SK-N-SH (cell line): ENCODE measurements around the gene OR2V1. TPM values are rescaled to one million over a fixed set of nuclear protein-coding genes. Genes with fewer than 3 reads are reported as not detected.

Experiments
- CTCF ChIA-PET: fragments of 300-600, 350-600 bp; formaldehyde crosslinking; extraction: SDS; loops from one replicate; lab custom pipeline; 2021; lab: Yijun Ruan, JAX
- POLR2A ChIA-PET: fragments of 350-600 bp; sonication (Branson Sonifier 250); formaldehyde crosslinking; extraction: SDS; loops from one replicate; lab custom pipeline; 2020; ENCODE audit warnings: antibody characterized with exemption, inconsistent platforms; lab: Yijun Ruan, JAX
- DNase-seq: peaks from one replicate; pipeline ENCODE4 v3.0.0; 2012
- H2AFZ ChIP-seq: fragments of 200-600 bp; sonication (generic); 2 replicates; pipeline ENCODE4 v1.8.1; 2016; ENCODE audit warnings: antibody characterized with exemption, mild to moderate bottlenecking, low read depth
- H3F3A ChIP-seq: fragments of 200-600 bp; sonication (generic); replicated peaks from 2 replicates; pipeline ENCODE3; 2016; ENCODE audit warnings: antibody characterized with exemption, mild to moderate bottlenecking; ENCODE audit not compliant: insufficient read depth
- H3K27ac ChIP-seq, 2 experiments: fragments of 200-500 bp in 1 of 2; fragments of 200-600 bp in 1 of 2; sonication (Bioruptor generic) in 1 of 2; sonication (generic), shearing (Covaris generic) in 1 of 2; 2 replicates each; pipeline versions ENCODE4 v1.5.1 to v1.6.1; 2014 to 2016; ENCODE audit warnings: low read depth in 2 of 2, inconsistent platforms in 1 of 2, low read length in 1 of 2, mild to moderate bottlenecking in 1 of 2, mixed read lengths in 1 of 2
- H3K27me3 ChIP-seq: fragments of 200-600 bp; sonication (generic), shearing (Covaris generic); 2 replicates; pipeline ENCODE4 v1.6.1; 2016; ENCODE audit warnings: mixed run types; ENCODE audit not compliant: insufficient read depth
- H3K36me3 ChIP-seq, 2 experiments: fragments of 200-500 bp in 1 of 2; fragments of 200-600 bp in 1 of 2; sonication (Bioruptor generic) in 1 of 2; sonication (generic) in 1 of 2; replicated peaks in 1 of 2; 2 replicates each; pipeline versions ENCODE3 to v1.5.1; 2014 to 2016; ENCODE audit warnings: low read length in 1 of 2, mild to moderate bottlenecking in 1 of 2; ENCODE audit not compliant: insufficient read depth in 2 of 2, control insufficient read depth in 1 of 2
- H3K4me1 ChIP-seq, 2 experiments: fragments of 200-500 bp in 1 of 2; fragments of 200-600 bp in 1 of 2; sonication (Bioruptor generic) in 1 of 2; sonication (generic), shearing (Covaris generic) in 1 of 2; 2 replicates each; pipeline versions ENCODE4 v1.5.1 to v1.6.1; 2014 to 2016; ENCODE audit warnings: low read depth in 1 of 2, low read length in 1 of 2, mixed run types in 1 of 2; ENCODE audit not compliant: insufficient read depth in 2 of 2, control insufficient read depth in 1 of 2
- H3K4me2 ChIP-seq: fragments of 200-600 bp; sonication (generic), shearing (Covaris generic); 2 replicates; pipeline ENCODE4 v1.6.1; 2017; ENCODE audit warnings: mixed run types
- H3K4me3 ChIP-seq, 2 experiments: fragments of 200-500 bp in 1 of 2; fragments of 200-600 bp in 1 of 2; sonication (Bioruptor generic) in 1 of 2; sonication (generic), shearing (Covaris generic) in 1 of 2; 2 replicates each; pipeline versions ENCODE4 v1.5.1 to v1.8.1; 2014 to 2016; ENCODE audit warnings: low read depth in 2 of 2, inconsistent platforms in 1 of 2, low read length in 1 of 2, mild to moderate bottlenecking in 1 of 2, mixed read lengths in 1 of 2, moderate library complexity in 1 of 2
- H3K79me2 ChIP-seq: fragments of 200-600 bp; sonication (generic); 2 replicates; pipeline ENCODE4 v1.8.1; 2017; ENCODE audit warnings: mild to moderate bottlenecking; ENCODE audit not compliant: insufficient read depth
- H3K9ac ChIP-seq: fragments of 200-600 bp; sonication (generic); 2 replicates; pipeline ENCODE4 v1.6.1; 2017; ENCODE audit warnings: mixed run types
- H3K9me2 ChIP-seq: fragments of 200-600 bp; sonication (generic); 2 replicates; pipeline ENCODE4 v1.6.1; 2017; ENCODE audit warnings: mixed run types
- H3K9me3 ChIP-seq: fragments of 200-600 bp; sonication (generic); 2 replicates; pipeline ENCODE4 v1.6.1; 2017; ENCODE audit warnings: mixed run types, mild to moderate bottlenecking, moderate library complexity
- H4K20me1 ChIP-seq: fragments of 200-600 bp; sonication (generic); 2 replicates; pipeline ENCODE4 v1.6.1; 2017; ENCODE audit warnings: mild to moderate bottlenecking, mixed run types; ENCODE audit not compliant: insufficient read depth
- CTCF ChIP-seq: fragments of 200-600 bp; sonication (generic); IDR thresholded peaks from 2 replicates; pipeline ENCODE4 v1.6.1; 2017; ENCODE audit warnings: antibody characterized with exemption, mild to moderate bottlenecking, moderate library complexity
- FOSL2 ChIP-seq: IDR thresholded peaks from 2 replicates; pipeline ENCODE4 v1.4.0; 2012; ENCODE audit warnings: low read depth, mild to moderate bottlenecking, moderate library complexity, borderline replicate concordance
- GABPA ChIP-seq: IDR thresholded peaks from 2 replicates; pipeline ENCODE4 v1.4.0; 2012; ENCODE audit warnings: low read depth, mild to moderate bottlenecking
- NFIC ChIP-seq: IDR thresholded peaks from 2 replicates; pipeline ENCODE4 v1.4.0; 2012; ENCODE audit warnings: borderline replicate concordance
- RAD21 ChIP-seq: IDR thresholded peaks from 2 replicates; pipeline ENCODE4 v1.6.1; 2012; ENCODE audit warnings: mild to moderate bottlenecking, low read length
- REST ChIP-seq: IDR thresholded peaks from 2 replicates; pipeline ENCODE4 v1.6.1; 2012; ENCODE audit warnings: mild to moderate bottlenecking, low read depth, low read length, moderate library complexity
- ZBTB33 ChIP-seq: IDR thresholded peaks from 2 replicates; pipeline ENCODE4 v1.4.0; 2012; ENCODE audit warnings: low read depth, borderline replicate concordance
- WGBS: methylation state at CpG from one replicate; pipeline ENCODE4 v1.1.6; 2017; ENCODE audit warnings: low lambda C conversion rate; 5-methylcytosine and 5-hydroxymethylcytosine counted together
- polyA plus RNA-seq, 3 experiments: library from polyadenylated mRNA; depleted of rRNA; stranded (reverse); fragments of >200 nt; gene quantifications; 2 replicates each; pipeline ENCODE4 v1.2.3, GENCODE V29; 2012

OR2V1 gene
- polyA plus RNA-seq, 1 of the 3 experiments (the other 2 are of a cell fraction) = not detected

- Histone ChIP-seq H4K20me1 (no peaks in the 10 kb centered on the region), H3K27ac (no peak overlapping the region), H3K4me3 (no peak overlapping the region), H3K79me2 (no peaks in the 10 kb centered on the region), H3K27me3 (peaks cover 35% of the 10 kb centered on the region; the same call in 1 of the 2 replicates), H3K4me1 (no peaks in the 10 kb centered on the region; a peak in 1 of 4 replicates)
- TF ChIP-seq CTCF = no peak
- TF ChIP-seq, all 33 proteins: peak for 0
- CTCF ChIA-PET = no interaction called here
- no peak for DNase-seq
- POLR2A ChIA-PET = no interaction called here
- H3K36me3 ChIP-seq = no peaks in the 10 kb centered on the region
- H2AFZ ChIP-seq = 0 out of 2 replicates have a peak overlapping the region, but pooled peaks have one; percentile 18
- no peaks in the 10 kb centered on the region for H3F3A ChIP-seq
- WGBS = 9% methylated on average over 6 of the region's 6 CpGs
- no peaks in the 10 kb centered on the region for H3K9me2 ChIP-seq
- H3K4me2 ChIP-seq = no peak overlapping the region; the same call in 1 of the 2 replicates
- no peak overlapping the region for H3K9ac ChIP-seq
- H3K9me3 ChIP-seq = peaks cover 6% of the 10 kb centered on the region; the same call in 1 of the 2 replicates
Observed at GRCh38 chr5:181134259-181134658, 3.3 kb upstream of the OR2V1 start.

GRCh38 chr5:181133610-181134231, 2.8 kb upstream of the OR2V1 start:
- H3K27ac ChIP-seq = no peak overlapping the region
- H3K27me3 ChIP-seq = peaks cover 41% of the 10 kb centered on the region; the same call in 1 of the 2 replicates
- H3K9me3 ChIP-seq = peaks cover 6% of the 10 kb centered on the region; the same call in 1 of the 2 replicates
- TF ChIP-seq RAD21 (no peak), FOSL2 (peak; percentile 47; the same call in 1 of the 2 replicates), ZBTB33 (no peak), NFIC (peak; percentile 86), REST (no peak), GABPA (no peak)
- POLR2A ChIA-PET = no interaction called here
- no peak for DNase-seq
- WGBS = 12% methylated on average over 10 of the region's 10 CpGs
- H3K4me2 ChIP-seq = no peak overlapping the region; the same call in 1 of the 2 replicates
- CTCF ChIA-PET = no interaction called here
- H2AFZ ChIP-seq = 0 out of 2 replicates have a peak overlapping the region, but pooled peaks have one; percentile 18
- no peaks in the 10 kb centered on the region; a peak in 1 of 4 replicates for H3K4me1 ChIP-seq
- no peak overlapping the region for H3K9ac ChIP-seq
- H4K20me1 ChIP-seq = no peaks in the 10 kb centered on the region
- no peaks in the 10 kb centered on the region for H3K36me3 ChIP-seq
- no peak overlapping the region for H3K4me3 ChIP-seq
- H3K9me2 ChIP-seq = no peaks in the 10 kb centered on the region
- no peaks in the 10 kb centered on the region for H3F3A ChIP-seq
- H3K79me2 ChIP-seq = no peaks in the 10 kb centered on the region
